HEK293 (cell line): Measurements from ENCODE around the gene FAM227B.

Experiments
- PATZ1 ChIP-seq: fragments of 450-650 bp; formaldehyde crosslinking; IDR thresholded peaks from 2 replicates; pipeline ENCODE4 v1.5.1; 2016; ENCODE audit warnings: missing biosample characterization, missing genetic modification characterization
- ZBTB1 ChIP-seq: fragments of 450-650 bp; formaldehyde crosslinking; IDR thresholded peaks from 2 replicates; pipeline ENCODE4 v1.5.1; 2016; ENCODE audit warnings: missing biosample characterization, missing genetic modification characterization
- ZBTB17 ChIP-seq: fragments of 450-650 bp; formaldehyde crosslinking; IDR thresholded peaks from 2 replicates; pipeline ENCODE4 v1.5.1; 2016; ENCODE audit warnings: missing biosample characterization, missing genetic modification characterization
- ZNF701 ChIP-seq: fragments of 450-650 bp; formaldehyde crosslinking; IDR thresholded peaks from 2 replicates; pipeline ENCODE4 v1.5.1; 2016; ENCODE audit warnings: missing biosample characterization, missing genetic modification characterization
- TF ChIP-seq, protein P1 (sequence below): fragments of 450-650 bp; formaldehyde crosslinking; IDR thresholded peaks from 2 replicates; pipeline ENCODE4 v1.5.1; 2016; ENCODE audit warnings: missing biosample characterization, missing genetic modification characterization
- TF ChIP-seq, protein P2 (sequence below): fragments of 450-650 bp; formaldehyde crosslinking; IDR thresholded peaks from 2 replicates; pipeline ENCODE4 v1.5.1; 2016; ENCODE audit warnings: missing biosample characterization, missing genetic modification characterization, low read depth

- TF ChIP-seq, protein P1, sequence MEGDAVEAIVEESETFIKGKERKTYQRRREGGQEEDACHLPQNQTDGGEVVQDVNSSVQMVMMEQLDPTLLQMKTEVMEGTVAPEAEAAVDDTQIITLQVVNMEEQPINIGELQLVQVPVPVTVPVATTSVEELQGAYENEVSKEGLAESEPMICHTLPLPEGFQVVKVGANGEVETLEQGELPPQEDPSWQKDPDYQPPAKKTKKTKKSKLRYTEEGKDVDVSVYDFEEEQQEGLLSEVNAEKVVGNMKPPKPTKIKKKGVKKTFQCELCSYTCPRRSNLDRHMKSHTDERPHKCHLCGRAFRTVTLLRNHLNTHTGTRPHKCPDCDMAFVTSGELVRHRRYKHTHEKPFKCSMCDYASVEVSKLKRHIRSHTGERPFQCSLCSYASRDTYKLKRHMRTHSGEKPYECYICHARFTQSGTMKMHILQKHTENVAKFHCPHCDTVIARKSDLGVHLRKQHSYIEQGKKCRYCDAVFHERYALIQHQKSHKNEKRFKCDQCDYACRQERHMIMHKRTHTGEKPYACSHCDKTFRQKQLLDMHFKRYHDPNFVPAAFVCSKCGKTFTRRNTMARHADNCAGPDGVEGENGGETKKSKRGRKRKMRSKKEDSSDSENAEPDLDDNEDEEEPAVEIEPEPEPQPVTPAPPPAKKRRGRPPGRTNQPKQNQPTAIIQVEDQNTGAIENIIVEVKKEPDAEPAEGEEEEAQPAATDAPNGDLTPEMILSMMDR (tag by site-specific recombination): no peak
- TF ChIP-seq PATZ1 (tag by site-specific recombination): no peak
- TF ChIP-seq ZBTB1 (tag by site-specific recombination): no peak
- no peak for TF ChIP-seq ZBTB17 (tag by site-specific recombination)
- TF ChIP-seq, protein P2, sequence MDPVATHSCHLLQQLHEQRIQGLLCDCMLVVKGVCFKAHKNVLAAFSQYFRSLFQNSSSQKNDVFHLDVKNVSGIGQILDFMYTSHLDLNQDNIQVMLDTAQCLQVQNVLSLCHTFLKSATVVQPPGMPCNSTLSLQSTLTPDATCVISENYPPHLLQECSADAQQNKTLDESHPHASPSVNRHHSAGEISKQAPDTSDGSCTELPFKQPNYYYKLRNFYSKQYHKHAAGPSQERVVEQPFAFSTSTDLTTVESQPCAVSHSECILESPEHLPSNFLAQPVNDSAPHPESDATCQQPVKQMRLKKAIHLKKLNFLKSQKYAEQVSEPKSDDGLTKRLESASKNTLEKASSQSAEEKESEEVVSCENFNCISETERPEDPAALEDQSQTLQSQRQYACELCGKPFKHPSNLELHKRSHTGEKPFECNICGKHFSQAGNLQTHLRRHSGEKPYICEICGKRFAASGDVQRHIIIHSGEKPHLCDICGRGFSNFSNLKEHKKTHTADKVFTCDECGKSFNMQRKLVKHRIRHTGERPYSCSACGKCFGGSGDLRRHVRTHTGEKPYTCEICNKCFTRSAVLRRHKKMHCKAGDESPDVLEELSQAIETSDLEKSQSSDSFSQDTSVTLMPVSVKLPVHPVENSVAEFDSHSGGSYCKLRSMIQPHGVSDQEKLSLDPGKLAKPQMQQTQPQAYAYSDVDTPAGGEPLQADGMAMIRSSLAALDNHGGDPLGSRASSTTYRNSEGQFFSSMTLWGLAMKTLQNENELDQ (tag by site-specific recombination): no peak
- TF ChIP-seq ZNF701 (tag by site-specific recombination): no peak
These were observed 6.8 kb upstream of the FAM227B start for GRCh38 chr15:49627407-49627877.
